Epithelial cell of proximal tubule (primary cell): Measurements from ENCODE around the gene ZDHHC18. TPM values are rescaled to one million over a fixed set of nuclear protein-coding genes. Genes with fewer than 3 reads are reported as not detected.
"Not testable (repeated sequence)": the region's sequence is repeated elsewhere in the genome, so short reads cannot be mapped to it uniquely, and the experiment has no call there.

Experiments
- DNase-seq: peaks from one replicate; pipeline ENCODE4 v3.0.0-alpha.2; 2011; ENCODE audit warnings: low read depth
- H3K4me3 ChIP-seq: 2 replicates; pipeline ENCODE4 v1.5.1; 2011; ENCODE audit warnings: low read depth, mild to moderate bottlenecking, low read length
- total RNA-seq: library from RNA; depleted of rRNA; stranded (reverse); fragments of >200 nt; gene quantifications from 2 replicates; pipeline ENCODE4 v1.2.3, GENCODE V29; 2015
- TF ChIP-seq, protein P1 (sequence below): conservative IDR thresholded peaks from 2 replicates; pipeline ENCODE4 v1.5.1; 2012; ENCODE audit warnings: low read depth, mild to moderate bottlenecking, low read length

The ZDHHC18 gene
- total RNA-seq, 1 donor from 2014 or later: 53.3 TPM

- TF ChIP-seq, protein P1, sequence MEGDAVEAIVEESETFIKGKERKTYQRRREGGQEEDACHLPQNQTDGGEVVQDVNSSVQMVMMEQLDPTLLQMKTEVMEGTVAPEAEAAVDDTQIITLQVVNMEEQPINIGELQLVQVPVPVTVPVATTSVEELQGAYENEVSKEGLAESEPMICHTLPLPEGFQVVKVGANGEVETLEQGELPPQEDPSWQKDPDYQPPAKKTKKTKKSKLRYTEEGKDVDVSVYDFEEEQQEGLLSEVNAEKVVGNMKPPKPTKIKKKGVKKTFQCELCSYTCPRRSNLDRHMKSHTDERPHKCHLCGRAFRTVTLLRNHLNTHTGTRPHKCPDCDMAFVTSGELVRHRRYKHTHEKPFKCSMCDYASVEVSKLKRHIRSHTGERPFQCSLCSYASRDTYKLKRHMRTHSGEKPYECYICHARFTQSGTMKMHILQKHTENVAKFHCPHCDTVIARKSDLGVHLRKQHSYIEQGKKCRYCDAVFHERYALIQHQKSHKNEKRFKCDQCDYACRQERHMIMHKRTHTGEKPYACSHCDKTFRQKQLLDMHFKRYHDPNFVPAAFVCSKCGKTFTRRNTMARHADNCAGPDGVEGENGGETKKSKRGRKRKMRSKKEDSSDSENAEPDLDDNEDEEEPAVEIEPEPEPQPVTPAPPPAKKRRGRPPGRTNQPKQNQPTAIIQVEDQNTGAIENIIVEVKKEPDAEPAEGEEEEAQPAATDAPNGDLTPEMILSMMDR: no peak
- no peak for DNase-seq
- H3K4me3 ChIP-seq: no peak overlapping the region
Observed at GRCh38 chr1:26833432-26834405, 7.2 kb downstream of the ZDHHC18 start.

GRCh38 chr1:26837665-26838064 is 11.2 kb downstream of the ZDHHC18 start:
- not testable (repeated sequence) for DNase-seq, H3K4me3 ChIP-seq

GRCh38 chr1:26838474-26839338 is 12.2 kb downstream of the ZDHHC18 start:
- TF ChIP-seq, protein P1: no peak
- DNase-seq: no peak

GRCh38 chr1:26839339-26839722 is 12.8 kb downstream of the ZDHHC18 start:
- TF ChIP-seq, protein P1: no peak
- no peak overlapping the region for H3K4me3 ChIP-seq
- no peak for DNase-seq

More at GRCh38 chr1:26838474-26839338, 12.2 kb downstream of the ZDHHC18 start:
- no peak overlapping the region for H3K4me3 ChIP-seq

GRCh38 chr1:26839779-26840178 is 13.3 kb downstream of the ZDHHC18 start:
- no peak for DNase-seq
- no peak overlapping the region for H3K4me3 ChIP-seq
- TF ChIP-seq, protein P1: no peak

DNA sequence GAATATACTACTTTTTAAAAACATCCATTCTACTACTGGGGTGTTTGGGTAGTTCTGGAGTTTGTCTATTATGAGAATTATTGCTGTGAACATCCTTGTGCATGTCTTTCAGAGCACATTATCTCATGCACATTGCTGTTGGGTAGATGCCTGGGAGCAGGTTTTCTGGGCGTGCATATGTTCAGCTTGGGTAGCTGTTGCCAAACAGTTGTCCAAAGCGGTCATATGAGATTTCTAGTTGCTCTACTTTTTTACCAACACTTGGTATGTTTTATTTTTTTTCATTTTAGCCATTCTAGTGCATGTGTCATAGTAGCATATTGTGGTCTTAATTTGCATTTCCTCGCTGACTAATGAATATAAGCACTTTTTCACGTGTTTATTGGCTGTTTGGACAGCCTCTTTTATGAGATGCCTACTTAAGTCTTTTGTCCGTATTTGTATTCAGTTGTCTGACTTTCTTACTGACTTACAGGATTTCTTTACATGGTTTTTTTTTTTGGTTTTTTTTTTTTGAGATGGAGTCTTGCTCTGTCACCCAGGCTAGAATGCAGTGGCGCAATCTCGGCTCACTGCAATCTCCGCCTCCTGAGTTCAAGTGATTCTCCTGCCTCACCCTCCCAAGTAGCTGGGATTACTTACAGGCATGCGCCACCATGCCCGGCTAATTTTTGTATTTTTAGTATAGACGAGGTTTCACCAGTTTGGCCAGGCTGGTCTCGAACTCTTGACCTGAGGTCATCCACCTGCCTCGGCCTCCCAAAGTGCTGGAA is 18.1 kb downstream of the ZDHHC18 start:
- TF ChIP-seq, protein P1: no peak
- no peak for DNase-seq
- no peak overlapping the region for H3K4me3 ChIP-seq

DNA sequence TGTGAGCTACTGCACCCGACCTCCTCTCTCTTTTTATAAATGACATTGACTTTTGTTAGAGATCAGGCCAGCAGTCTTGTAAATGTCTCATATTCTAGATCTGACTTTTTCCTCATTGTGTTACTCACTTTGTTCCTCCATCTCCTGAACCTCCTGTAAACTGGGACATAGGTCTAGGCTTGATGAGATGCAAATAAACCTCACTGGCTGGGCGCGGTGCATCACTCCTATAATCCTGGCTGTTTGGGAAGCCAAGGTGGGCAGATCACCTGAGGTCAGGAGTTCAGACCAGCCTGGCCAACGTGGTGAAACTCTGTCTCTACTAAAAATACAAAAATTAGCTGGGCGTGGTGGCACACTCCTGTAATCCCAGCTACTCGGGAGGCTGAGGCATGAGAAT is 21.3 kb downstream of the ZDHHC18 start:
- not testable (repeated sequence) for DNase-seq, H3K4me3 ChIP-seq
